ENCODE measurements around the gene SDR9C7.
"Not testable (repeated sequence)": the region's sequence is repeated elsewhere in the genome, so short reads cannot be mapped to it uniquely, and the experiment has no call there.

SDR9C7 gene

GRCh38 chr12:56932146-56932545 is 2.1 kb downstream of the SDR9C7 start:
- H3K9me3 ChIP-seq (ENCODE audit: control insufficient read depth in 2 of 2, low read length in 2 of 2) = no peaks in the 10 kb centered on the region

DNA sequence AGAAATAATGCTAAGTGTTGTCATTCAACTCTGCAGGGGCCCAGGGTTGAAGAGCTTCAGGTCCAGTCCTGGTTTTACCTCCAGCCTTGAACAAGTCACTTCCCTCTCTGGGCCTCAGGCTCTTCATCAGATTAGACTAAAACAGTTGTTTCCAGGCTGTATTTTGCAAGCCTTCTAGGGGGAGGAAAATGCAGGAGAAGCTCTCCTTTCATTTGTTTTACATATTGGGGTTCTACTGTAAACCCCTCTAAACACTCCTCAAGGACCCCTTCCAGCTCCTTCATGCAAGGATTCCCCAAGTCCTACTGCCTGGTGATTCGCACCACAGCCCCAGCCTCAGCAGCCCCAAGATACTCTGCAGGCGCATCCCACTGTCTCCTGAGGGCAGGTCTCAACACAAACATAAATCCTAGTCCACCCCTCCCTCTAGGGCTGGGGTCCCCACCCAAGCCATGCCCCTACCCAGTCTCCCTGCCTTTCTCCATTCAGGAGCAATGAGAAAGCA is 2.7 kb downstream of the SDR9C7 start:
- Histone ChIP-seq H3K4me1 (ENCODE audit: control insufficient read depth, insufficient read depth, low read length) (no peaks in the 10 kb centered on the region), H3K36me3 (ENCODE audit: control insufficient read depth in 2 of 2, insufficient read depth in 2 of 2, low read length in 2 of 2) (no peaks in the 10 kb centered on the region), H3K9ac (ENCODE audit: low read length in 2 of 2) (no peak overlapping the region), H3K27ac (ENCODE audit: low read length) (no peak overlapping the region), H3K27me3 (ENCODE audit: control insufficient read depth in 1 of 2, insufficient read depth in 2 of 2, low read length in 2 of 2) (no peaks in the 10 kb centered on the region), H3K9me3 (ENCODE audit: control insufficient read depth in 2 of 2, low read length in 2 of 2) (no peaks in the 10 kb centered on the region), H3K4me3 (ENCODE audit: low read length in 2 of 2) (no peak overlapping the region)

More at GRCh38 chr12:56932146-56932545, 2.1 kb downstream of the SDR9C7 start:
- no peak overlapping the region for H3K9ac ChIP-seq (ENCODE audit: low read length in 2 of 2)
- H3K4me1 ChIP-seq (ENCODE audit: control insufficient read depth, insufficient read depth, low read length) = no peaks in the 10 kb centered on the region
- no peaks in the 10 kb centered on the region for H3K27me3 ChIP-seq (ENCODE audit: control insufficient read depth in 1 of 2, insufficient read depth in 2 of 2, low read length in 2 of 2)
- no peak overlapping the region for H3K4me3 ChIP-seq (ENCODE audit: low read length in 2 of 2)
- no peak overlapping the region for H3K27ac ChIP-seq (ENCODE audit: low read length)
- no peaks in the 10 kb centered on the region for H3K36me3 ChIP-seq (ENCODE audit: control insufficient read depth in 2 of 2, insufficient read depth in 2 of 2, low read length in 2 of 2)

GRCh38 chr12:56930241-56930640 is 4.0 kb downstream of the SDR9C7 start:
- no peaks in the 10 kb centered on the region for H3K36me3 ChIP-seq (ENCODE audit: control insufficient read depth in 2 of 2, insufficient read depth in 2 of 2, low read length in 2 of 2)
- H3K4me3 ChIP-seq (ENCODE audit: low read length in 2 of 2) = no peak overlapping the region
- no peaks in the 10 kb centered on the region for H3K9me3 ChIP-seq (ENCODE audit: control insufficient read depth in 2 of 2, low read length in 2 of 2)
- no peaks in the 10 kb centered on the region for H3K27me3 ChIP-seq (ENCODE audit: control insufficient read depth in 1 of 2, insufficient read depth in 2 of 2, low read length in 2 of 2)
- H3K27ac ChIP-seq (ENCODE audit: low read length) = no peak overlapping the region
- no peak overlapping the region for H3K9ac ChIP-seq (ENCODE audit: low read length in 2 of 2)
- no peaks in the 10 kb centered on the region for H3K4me1 ChIP-seq (ENCODE audit: control insufficient read depth, insufficient read depth, low read length)

DNA sequence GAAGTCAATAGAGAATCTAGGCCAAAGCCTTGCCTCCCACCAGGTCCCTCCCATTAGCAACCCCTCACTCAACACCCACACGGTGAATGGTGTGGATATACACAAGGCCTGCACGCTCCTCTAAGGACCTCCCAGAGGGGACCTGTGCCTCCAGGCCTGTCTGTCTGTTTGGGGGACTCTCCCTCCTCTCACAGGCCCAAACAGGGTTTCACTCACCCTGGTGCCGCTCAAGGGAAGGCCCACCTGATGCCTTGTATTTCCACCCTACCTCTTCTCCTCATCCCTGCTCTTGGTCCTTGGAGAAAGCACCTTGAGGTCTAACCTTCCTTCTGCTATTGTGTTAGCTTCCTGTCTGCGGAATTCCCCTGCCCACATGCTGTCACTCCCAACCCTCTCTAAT is 4.4 kb downstream of the SDR9C7 start:
- no peak overlapping the region for H3K9ac ChIP-seq (ENCODE audit: low read length in 2 of 2)

DNA sequence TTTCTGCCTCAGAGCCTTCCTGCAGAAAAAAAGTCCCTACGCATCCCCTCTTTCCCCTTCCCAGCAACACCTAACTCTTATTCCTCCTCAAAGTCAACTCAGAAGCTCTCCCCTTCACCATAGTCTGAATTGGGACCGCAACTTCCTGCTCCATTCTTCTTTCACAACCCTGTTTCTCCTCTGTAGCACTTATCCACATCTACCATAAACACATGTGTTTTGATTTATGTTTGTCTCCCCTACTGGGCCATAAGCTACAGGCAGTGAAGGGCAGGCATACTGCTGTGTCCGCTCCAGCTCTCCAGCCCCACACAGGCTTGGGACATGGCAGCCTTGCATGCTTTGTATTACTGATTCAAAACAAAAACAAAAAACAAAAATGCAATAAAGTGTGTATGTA is 5.9 kb downstream of the SDR9C7 start:
- Histone ChIP-seq H3K9me3 (ENCODE audit: control insufficient read depth in 2 of 2, low read length in 2 of 2) (no peaks in the 10 kb centered on the region), H3K36me3 (ENCODE audit: control insufficient read depth in 2 of 2, insufficient read depth in 2 of 2, low read length in 2 of 2) (no peaks in the 10 kb centered on the region), H3K4me3 (ENCODE audit: low read length in 2 of 2) (no peak overlapping the region), H3K4me1 (ENCODE audit: control insufficient read depth, insufficient read depth, low read length) (no peaks in the 10 kb centered on the region), H3K27me3 (ENCODE audit: control insufficient read depth in 1 of 2, insufficient read depth in 2 of 2, low read length in 2 of 2) (no peaks in the 10 kb centered on the region), H3K9ac (ENCODE audit: low read length in 2 of 2) (no peak overlapping the region), H3K27ac (ENCODE audit: low read length) (no peak overlapping the region)

More for the DNA sequence above, 4.4 kb downstream of the SDR9C7 start:
- Histone ChIP-seq H3K27me3 (ENCODE audit: control insufficient read depth in 1 of 2, insufficient read depth in 2 of 2, low read length in 2 of 2) (no peaks in the 10 kb centered on the region), H3K4me1 (ENCODE audit: control insufficient read depth, insufficient read depth, low read length) (no peaks in the 10 kb centered on the region), H3K9me3 (ENCODE audit: control insufficient read depth in 2 of 2, low read length in 2 of 2) (no peaks in the 10 kb centered on the region), H3K27ac (ENCODE audit: low read length) (no peak overlapping the region), H3K36me3 (ENCODE audit: control insufficient read depth in 2 of 2, insufficient read depth in 2 of 2, low read length in 2 of 2) (no peaks in the 10 kb centered on the region), H3K4me3 (ENCODE audit: low read length in 2 of 2) (no peak overlapping the region)

GRCh38 chr12:56927281-56927680 is 6.9 kb downstream of the SDR9C7 start:
- Histone ChIP-seq H3K4me3 (ENCODE audit: low read length in 2 of 2) (no peak overlapping the region), H3K27me3 (ENCODE audit: control insufficient read depth in 1 of 2, insufficient read depth in 2 of 2, low read length in 2 of 2) (no peaks in the 10 kb centered on the region), H3K4me1 (ENCODE audit: control insufficient read depth, insufficient read depth, low read length) (no peaks in the 10 kb centered on the region), H3K9me3 (ENCODE audit: control insufficient read depth in 2 of 2, low read length in 2 of 2) (no peaks in the 10 kb centered on the region), H3K9ac (ENCODE audit: low read length in 2 of 2) (no peak overlapping the region), H3K27ac (ENCODE audit: low read length) (no peak overlapping the region), H3K36me3 (ENCODE audit: control insufficient read depth in 2 of 2, insufficient read depth in 2 of 2, low read length in 2 of 2) (no peaks in the 10 kb centered on the region)

DNA sequence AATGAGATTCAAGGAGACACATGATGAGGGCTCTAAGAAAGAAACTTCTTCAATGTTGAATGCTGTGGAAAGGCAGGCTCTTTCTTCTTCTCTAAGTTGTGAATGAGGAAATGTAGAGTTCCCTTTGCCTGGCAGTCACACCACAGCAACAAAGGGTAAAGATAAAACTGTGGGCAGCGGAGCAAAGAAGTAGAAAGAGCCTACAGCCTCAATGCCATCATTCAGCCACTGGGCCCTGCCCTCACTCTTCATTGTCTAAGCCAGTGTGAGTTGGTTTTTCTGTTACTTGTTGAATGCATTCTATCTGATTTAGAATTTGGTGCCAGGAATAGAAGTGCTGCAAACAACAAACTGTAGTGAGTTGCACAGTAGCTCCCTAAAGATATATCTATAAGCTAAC is 12.2 kb downstream of the SDR9C7 start:
- Histone ChIP-seq H3K4me1 (ENCODE audit: control insufficient read depth, insufficient read depth, low read length) (no peaks in the 10 kb centered on the region), H3K36me3 (ENCODE audit: control insufficient read depth in 2 of 2, insufficient read depth in 2 of 2, low read length in 2 of 2) (no peaks in the 10 kb centered on the region), H3K4me3 (ENCODE audit: low read length in 2 of 2) (no peak overlapping the region), H3K9me3 (ENCODE audit: control insufficient read depth in 2 of 2, low read length in 2 of 2) (no peaks in the 10 kb centered on the region), H3K9ac (ENCODE audit: low read length in 2 of 2) (no peak overlapping the region), H3K27ac (ENCODE audit: low read length) (no peak overlapping the region), H3K27me3 (ENCODE audit: control insufficient read depth in 1 of 2, insufficient read depth in 2 of 2, low read length in 2 of 2) (no peaks in the 10 kb centered on the region)

DNA sequence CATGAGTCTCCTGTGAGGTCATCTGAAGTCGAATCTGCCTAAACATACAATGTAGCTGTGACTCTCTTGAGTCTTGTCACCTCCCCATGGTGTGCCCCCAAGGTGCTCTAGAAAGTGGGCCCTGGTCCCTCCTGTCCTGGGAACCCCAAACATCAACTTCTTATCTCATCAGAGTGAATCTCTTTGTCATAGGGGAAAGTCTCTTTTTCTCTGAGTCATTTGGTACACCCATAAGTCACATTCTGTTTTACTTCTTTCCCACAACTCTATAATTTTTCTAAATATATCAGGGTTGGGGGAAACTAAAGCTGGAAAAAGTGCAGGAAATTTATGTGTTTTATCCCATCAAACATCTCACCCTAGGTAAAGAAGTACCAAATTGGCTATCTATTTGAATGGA is 12.9 kb downstream of the SDR9C7 start:
- H3K9ac ChIP-seq (ENCODE audit: low read length in 2 of 2) = no peak overlapping the region
- no peaks in the 10 kb centered on the region for H3K4me1 ChIP-seq (ENCODE audit: control insufficient read depth, insufficient read depth, low read length)
- H3K27ac ChIP-seq (ENCODE audit: low read length) = no peak overlapping the region
- H3K4me3 ChIP-seq (ENCODE audit: low read length in 2 of 2) = no peak overlapping the region
- H3K27me3 ChIP-seq (ENCODE audit: control insufficient read depth in 1 of 2, insufficient read depth in 2 of 2, low read length in 2 of 2) = no peaks in the 10 kb centered on the region
- H3K9me3 ChIP-seq (ENCODE audit: control insufficient read depth in 2 of 2, low read length in 2 of 2) = no peaks in the 10 kb centered on the region
- no peaks in the 10 kb centered on the region for H3K36me3 ChIP-seq (ENCODE audit: control insufficient read depth in 2 of 2, insufficient read depth in 2 of 2, low read length in 2 of 2)

DNA sequence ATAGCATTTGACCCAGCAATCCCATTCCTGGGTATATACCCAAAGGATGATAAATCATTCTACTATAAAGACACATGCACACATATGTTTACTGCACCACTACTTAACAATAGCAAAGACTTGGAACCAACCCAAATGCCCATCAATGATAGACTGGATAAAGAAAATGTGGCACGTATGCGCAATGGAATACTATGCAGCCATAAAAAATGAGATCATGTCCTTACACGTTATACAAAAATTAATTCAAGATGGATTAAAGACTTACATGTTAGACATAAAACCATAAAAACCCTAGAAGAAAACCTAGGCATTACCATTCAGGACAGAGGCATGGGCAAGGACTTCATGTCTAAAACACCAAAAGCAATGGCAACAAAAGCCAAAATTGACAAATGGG is 16.1 kb downstream of the SDR9C7 start:
- not testable (repeated sequence) for H3K27me3 ChIP-seq (ENCODE audit: control insufficient read depth in 1 of 2, insufficient read depth in 2 of 2, low read length in 2 of 2); H3K36me3 ChIP-seq (ENCODE audit: control insufficient read depth in 2 of 2, insufficient read depth in 2 of 2, low read length in 2 of 2); H3K4me3 ChIP-seq (ENCODE audit: low read length in 2 of 2); H3K4me1 ChIP-seq (ENCODE audit: control insufficient read depth, insufficient read depth, low read length); H3K9ac ChIP-seq (ENCODE audit: low read length in 2 of 2); H3K27ac ChIP-seq (ENCODE audit: low read length); H3K9me3 ChIP-seq (ENCODE audit: control insufficient read depth in 2 of 2, low read length in 2 of 2)

GRCh38 chr12:56916996-56917333 is 17.2 kb downstream of the SDR9C7 start:
- H3K4me1 ChIP-seq (ENCODE audit: control insufficient read depth, insufficient read depth, low read length) = no peaks in the 10 kb centered on the region
- no peak overlapping the region for H3K9ac ChIP-seq (ENCODE audit: low read length in 2 of 2)
- H3K9me3 ChIP-seq (ENCODE audit: control insufficient read depth in 2 of 2, low read length in 2 of 2) = no peaks in the 10 kb centered on the region
- no peak overlapping the region for H3K27ac ChIP-seq (ENCODE audit: low read length)
- H3K36me3 ChIP-seq (ENCODE audit: control insufficient read depth in 2 of 2, insufficient read depth in 2 of 2, low read length in 2 of 2) = no peaks in the 10 kb centered on the region
- no peak overlapping the region for H3K4me3 ChIP-seq (ENCODE audit: low read length in 2 of 2)
- H3K27me3 ChIP-seq (ENCODE audit: control insufficient read depth in 1 of 2, insufficient read depth in 2 of 2, low read length in 2 of 2) = no peaks in the 10 kb centered on the region

DNA sequence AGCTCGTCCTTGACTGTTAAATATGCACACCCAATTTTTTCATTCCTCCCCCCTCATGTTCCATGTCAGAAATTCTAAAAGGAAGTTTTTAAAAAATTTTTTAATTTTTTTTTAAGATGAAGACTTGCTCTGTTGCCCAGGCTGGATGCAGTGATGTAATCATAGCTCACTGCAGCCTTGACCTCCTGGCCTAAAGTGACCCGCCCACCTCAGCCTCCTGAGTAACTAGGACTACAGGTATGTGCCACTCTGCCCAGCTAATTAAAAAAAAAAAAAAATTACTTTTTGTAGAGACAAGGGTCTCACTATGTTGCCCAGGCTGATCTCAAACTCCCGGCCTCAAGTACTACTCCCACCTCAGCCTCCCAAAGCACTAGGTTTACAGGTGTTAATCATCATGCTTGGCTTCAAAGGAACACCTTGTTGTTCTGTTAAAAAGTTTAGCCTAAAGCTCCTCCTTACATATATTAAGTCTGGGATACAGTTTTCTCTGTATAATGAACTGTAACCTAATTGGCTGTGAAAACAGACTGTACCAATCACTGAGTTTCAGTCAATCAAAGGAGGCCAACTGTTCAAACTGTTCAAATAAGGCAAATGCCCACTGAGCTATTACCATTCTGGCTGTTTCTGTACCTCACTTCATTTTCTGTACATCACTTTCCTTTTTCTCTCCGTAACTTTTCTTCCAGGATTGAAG is 17.8 kb downstream of the SDR9C7 start:
- no peak overlapping the region for H3K9ac ChIP-seq (ENCODE audit: low read length in 2 of 2)
- no peaks in the 10 kb centered on the region for H3K27me3 ChIP-seq (ENCODE audit: control insufficient read depth in 1 of 2, insufficient read depth in 2 of 2, low read length in 2 of 2)
- no peaks in the 10 kb centered on the region for H3K4me1 ChIP-seq (ENCODE audit: control insufficient read depth, insufficient read depth, low read length)
- H3K9me3 ChIP-seq (ENCODE audit: control insufficient read depth in 2 of 2, low read length in 2 of 2) = no peaks in the 10 kb centered on the region
- no peak overlapping the region for H3K27ac ChIP-seq (ENCODE audit: low read length)
- H3K36me3 ChIP-seq (ENCODE audit: control insufficient read depth in 2 of 2, insufficient read depth in 2 of 2, low read length in 2 of 2) = no peaks in the 10 kb centered on the region
- H3K4me3 ChIP-seq (ENCODE audit: low read length in 2 of 2) = no peak overlapping the region

Measured in stomach smooth muscle (tissue), 2 donors.